Measurements from ENCODE around the gene CCL28.
"Not testable (repeated sequence)": the region's sequence is repeated elsewhere in the genome, so short reads cannot be mapped to it uniquely, and the experiment has no call there.

The CCL28 gene

GRCh38 chr5:43412156-43412555 lies at the start of gene CCL28:
CCL28 (minus strand) TSS chr5:43412391; CDS start chr5:43412316, 75 bp downstream.
- DNase-seq (ENCODE audit: low spot score), result no peak

- no peak for DNase-seq (ENCODE audit: low spot score)
Observed at GRCh38 chr5:43461066-43461465, 48.9 kb upstream of the CCL28 start.

- DNase-seq (ENCODE audit: low spot score), result no peak
Observed at GRCh38 chr5:43456556-43456955, 44.4 kb upstream of the CCL28 start.

GRCh38 chr5:43441575-43441974 lies 29.4 kb upstream of the CCL28 start:
- DNase-seq (ENCODE audit: low spot score), result not testable (repeated sequence)

- no peak for DNase-seq (ENCODE audit: low spot score)
Observed at GRCh38 chr5:43437062-43437660, 25.0 kb upstream of the CCL28 start.

- no peak for DNase-seq (ENCODE audit: low spot score)
Observed at GRCh38 chr5:43433382-43433781, 21.2 kb upstream of the CCL28 start.

GRCh38 chr5:43432486-43433375 lies 20.5 kb upstream of the CCL28 start:
- peak; percentile 72 for DNase-seq (ENCODE audit: low spot score)

GRCh38 chr5:43429706-43430105 lies 17.5 kb upstream of the CCL28 start:
- no peak for DNase-seq (ENCODE audit: low spot score)

GRCh38 chr5:43429016-43429415 lies 16.8 kb upstream of the CCL28 start:
- DNase-seq (ENCODE audit: low spot score), result no peak

- no peak for DNase-seq (ENCODE audit: low spot score)
Observed at GRCh38 chr5:43427306-43427705, 15.1 kb upstream of the CCL28 start.

GRCh38 chr5:43425983-43426382 lies 13.8 kb upstream of the CCL28 start:
- no peak for DNase-seq (ENCODE audit: low spot score)

GRCh38 chr5:43423086-43423485 lies 10.9 kb upstream of the CCL28 start:
- not testable (repeated sequence) for DNase-seq (ENCODE audit: low spot score)

GRCh38 chr5:43422143-43422542 lies 10.0 kb upstream of the CCL28 start:
- DNase-seq (ENCODE audit: low spot score), result no peak

- no peak for DNase-seq (ENCODE audit: low spot score)
Observed at GRCh38 chr5:43421450-43422133, 9.4 kb upstream of the CCL28 start.

GRCh38 chr5:43420241-43420640 lies 8.1 kb upstream of the CCL28 start:
- DNase-seq (ENCODE audit: low spot score), result no peak

- no peak for DNase-seq (ENCODE audit: low spot score)
Observed at GRCh38 chr5:43418561-43418960, 6.4 kb upstream of the CCL28 start.

GRCh38 chr5:43416803-43417394 lies 4.7 kb upstream of the CCL28 start:
- no peak for DNase-seq (ENCODE audit: low spot score)

GRCh38 chr5:43415935-43416802 lies 4.0 kb upstream of the CCL28 start:
- DNase-seq (ENCODE audit: low spot score), result no peak

GRCh38 chr5:43413966-43414365 lies 1.8 kb upstream of the CCL28 start:
- DNase-seq (ENCODE audit: low spot score), result no peak

- DNase-seq (ENCODE audit: low spot score), result no peak
Observed at GRCh38 chr5:43412644-43413043, 453 bp upstream of the CCL28 start.

GRCh38 chr5:43411495-43411894 lies 696 bp downstream of the CCL28 start:
- no peak for DNase-seq (ENCODE audit: low spot score)

- no peak for DNase-seq (ENCODE audit: low spot score)
Observed at GRCh38 chr5:43410414-43410813, 1.8 kb downstream of the CCL28 start.

Data from HuH-7.5 (cell line).